HG02870 (cell line): ENCODE results near the gene DEK.
"Not testable (repeated sequence)": the region's sequence is repeated elsewhere in the genome, so short reads cannot be mapped to it uniquely, and the experiment has no call there.

Source experiments
- ATAC-seq: cut with Tn5 transposase; IDR thresholded peaks from one replicate; pipeline ENCODE4 v1.9.1; 2021; ENCODE audit warnings: mild to moderate bottlenecking, moderate library complexity; ENCODE audit not compliant: unreplicated experiment

DEK gene

DNA sequence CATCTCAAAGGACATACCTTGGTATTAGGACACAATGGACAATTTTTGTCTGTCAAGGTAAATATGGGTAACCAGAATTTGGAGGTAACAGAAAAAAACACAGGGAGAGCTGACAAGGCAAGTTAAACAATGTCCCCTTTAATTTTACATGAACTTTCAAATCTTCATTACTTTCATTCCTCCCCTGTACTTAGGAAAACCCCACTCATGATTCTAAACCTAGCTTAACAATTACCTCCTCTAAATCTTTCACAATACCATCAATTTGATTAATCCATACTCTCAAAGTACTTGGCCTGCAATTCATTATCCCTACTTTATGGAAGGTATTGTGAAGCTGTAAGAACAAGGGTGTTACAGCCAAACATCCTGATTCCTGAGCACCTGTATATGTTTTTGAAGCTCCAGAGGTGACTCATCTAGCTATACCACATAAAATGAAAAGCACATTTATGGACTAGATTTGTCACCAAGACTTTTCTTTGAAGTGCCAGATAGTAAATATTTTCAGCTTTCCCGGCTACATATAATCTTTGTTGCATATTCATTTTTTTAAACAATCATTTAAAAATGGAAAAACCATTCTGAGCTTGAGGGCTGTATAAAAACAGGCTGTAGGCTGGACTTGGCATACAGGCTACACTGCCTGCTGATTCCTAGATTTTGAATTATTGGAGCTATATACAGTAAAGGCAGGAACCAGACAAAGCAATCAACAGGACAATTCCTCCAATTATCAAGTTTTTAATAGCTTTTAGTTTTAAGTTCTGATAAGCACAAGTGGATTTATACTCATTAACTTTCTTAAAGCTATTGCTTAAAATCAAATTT, 22.9 kb downstream of the DEK start:
- no peak for ATAC-seq

DNA sequence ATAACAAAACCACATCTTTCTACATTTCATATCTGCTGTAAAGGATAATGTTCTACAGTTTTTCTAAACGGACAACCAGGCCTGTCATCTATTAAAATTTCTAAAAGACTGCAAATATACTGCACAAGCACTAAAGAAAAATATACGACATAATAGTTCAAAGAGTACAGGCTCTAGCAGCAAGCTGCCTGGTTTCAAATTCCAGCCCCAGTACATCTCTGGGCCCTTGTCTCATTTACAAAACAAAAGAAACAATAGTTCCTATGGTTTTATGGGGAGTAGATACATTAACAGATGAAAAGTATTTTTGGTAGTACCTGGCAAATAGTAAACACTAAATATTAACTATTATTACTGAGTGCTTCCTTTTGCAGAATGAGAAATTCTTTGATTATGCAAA, 24.1 kb downstream of the DEK start:
- no peak for ATAC-seq

DNA sequence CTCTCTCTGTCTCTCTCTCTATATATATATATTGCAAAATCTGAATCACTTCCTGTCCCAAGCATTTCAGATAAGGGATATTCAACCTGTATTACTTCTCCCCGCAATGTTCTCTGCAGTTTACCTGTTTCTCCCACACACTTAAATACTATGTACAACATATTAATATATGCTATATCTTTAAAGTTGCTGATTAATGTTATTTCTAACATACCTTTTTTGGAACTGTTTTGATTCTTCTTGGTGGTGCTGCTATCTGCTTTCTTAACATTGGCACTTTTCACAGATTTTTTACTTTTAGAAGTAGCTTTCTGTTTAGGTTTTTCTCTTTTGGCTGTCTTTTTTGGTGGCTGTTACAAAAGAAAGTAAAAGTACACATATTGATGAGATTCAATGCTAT, 27.2 kb downstream of the DEK start:
- ATAC-seq, result no peak

DNA sequence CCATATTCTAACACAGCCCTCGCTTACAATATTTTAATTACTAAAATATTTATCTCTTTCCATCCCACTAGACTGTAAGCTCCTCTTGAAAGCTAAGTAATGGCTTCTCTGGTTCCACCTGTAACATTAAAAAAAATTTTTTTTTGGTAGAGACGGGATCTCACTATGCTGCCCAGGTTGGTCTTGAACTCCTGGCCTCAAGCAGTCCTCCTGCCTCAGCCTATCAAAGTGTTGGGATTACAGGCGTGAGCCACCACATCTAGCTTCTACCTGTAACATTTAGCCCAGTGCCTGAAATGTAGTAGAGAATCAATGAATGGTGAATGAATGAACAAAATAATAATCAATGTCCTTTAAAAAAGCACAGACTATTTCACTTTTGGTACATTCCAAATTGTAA, 28.8 kb downstream of the DEK start:
- no peak for ATAC-seq

DNA sequence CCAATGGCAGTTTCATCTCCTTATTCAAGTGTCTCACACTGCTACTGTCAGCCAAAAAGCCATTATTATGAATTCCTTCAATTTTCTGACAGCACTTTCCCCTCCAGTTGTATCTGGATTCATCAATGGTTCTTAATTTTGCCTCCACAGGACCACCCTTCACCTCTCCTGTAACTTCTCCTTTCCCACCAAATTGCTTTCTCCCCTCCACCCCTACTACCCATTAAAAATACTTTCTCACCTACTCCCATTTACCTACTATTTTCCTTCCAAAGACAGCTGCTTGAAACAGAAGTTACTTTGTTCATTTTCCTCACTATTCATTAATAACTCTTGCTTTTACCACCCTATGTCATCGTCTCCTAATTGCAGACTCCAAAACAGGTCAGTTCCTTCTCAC, 29.8 kb downstream of the DEK start:
- no peak for ATAC-seq

DNA sequence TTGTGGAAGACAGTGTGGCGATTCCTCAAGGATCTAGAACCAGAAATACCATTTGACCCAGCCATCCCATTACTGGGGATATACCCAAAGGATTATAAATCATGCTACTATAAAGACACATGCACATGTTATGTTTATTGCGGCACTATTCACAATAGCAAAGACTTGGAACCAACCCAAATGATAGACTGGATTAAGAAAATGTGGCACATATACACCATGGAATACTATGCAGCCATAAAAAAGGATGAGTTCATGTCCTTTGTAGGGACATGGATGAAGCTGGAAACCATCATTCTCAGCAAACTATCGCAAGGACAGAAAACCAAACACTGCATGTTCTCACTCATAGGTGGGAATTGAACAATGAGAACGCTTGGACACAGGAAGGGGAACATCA, 30.6 kb downstream of the DEK start:
- not testable (repeated sequence) for ATAC-seq

DNA sequence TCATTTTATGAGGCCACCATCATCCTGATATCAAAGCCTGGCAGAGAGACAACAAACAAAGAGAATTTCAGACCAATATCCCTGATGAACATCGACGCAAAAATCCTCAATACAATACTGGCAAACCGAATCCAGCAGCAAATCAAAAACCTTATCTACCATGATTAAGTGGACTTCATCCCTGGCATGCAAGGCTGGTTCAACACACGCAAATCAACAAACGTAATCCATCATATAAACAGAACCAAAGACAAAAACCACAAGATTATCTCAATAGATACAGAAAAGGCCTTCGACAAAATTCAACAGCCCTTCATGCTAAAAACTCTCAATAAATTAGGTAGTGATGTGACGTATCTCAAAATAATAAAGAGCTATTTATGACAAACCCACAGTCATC, 32.5 kb downstream of the DEK start:
- ATAC-seq, result not testable (repeated sequence)

DNA sequence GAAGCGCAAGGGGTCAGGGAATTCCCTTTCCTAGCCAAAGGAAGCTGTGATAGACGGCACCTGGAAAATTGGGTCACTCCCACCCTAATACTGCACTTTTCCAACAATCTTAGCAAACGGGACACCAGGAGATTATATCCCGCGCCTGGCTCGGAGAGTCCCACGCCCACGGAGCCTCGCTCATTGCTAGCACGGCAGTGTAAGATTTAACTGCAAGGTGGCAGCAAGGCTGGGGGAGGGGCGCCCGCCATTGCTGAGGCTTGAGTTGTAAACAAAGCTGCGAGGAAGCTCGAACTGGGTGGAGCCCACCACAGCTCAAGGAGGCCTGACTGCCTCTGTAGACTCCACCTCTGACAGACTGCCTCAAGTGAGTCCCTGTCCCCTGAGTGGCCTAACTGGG, 35.7 kb downstream of the DEK start:
- not testable (repeated sequence) for ATAC-seq

DNA sequence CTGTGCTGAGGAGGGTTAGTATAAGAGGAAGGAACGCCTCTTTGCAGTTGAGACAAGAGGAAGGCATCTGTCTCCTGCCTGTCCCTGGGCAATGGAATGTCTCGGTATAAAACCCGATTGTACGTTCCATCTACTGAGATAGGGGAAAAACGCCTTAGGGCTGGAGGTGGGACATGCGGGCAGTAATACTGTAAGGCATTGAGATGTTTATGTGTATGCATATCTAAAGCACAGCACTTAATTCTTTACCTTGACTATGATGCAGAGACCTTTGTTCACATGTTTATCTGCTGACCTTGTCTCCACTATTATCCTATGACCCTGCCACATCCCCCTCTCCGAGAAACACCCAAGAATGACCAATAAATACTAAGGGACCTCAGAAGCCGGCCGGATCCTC, 37.2 kb downstream of the DEK start:
- not testable (repeated sequence) for ATAC-seq

DNA sequence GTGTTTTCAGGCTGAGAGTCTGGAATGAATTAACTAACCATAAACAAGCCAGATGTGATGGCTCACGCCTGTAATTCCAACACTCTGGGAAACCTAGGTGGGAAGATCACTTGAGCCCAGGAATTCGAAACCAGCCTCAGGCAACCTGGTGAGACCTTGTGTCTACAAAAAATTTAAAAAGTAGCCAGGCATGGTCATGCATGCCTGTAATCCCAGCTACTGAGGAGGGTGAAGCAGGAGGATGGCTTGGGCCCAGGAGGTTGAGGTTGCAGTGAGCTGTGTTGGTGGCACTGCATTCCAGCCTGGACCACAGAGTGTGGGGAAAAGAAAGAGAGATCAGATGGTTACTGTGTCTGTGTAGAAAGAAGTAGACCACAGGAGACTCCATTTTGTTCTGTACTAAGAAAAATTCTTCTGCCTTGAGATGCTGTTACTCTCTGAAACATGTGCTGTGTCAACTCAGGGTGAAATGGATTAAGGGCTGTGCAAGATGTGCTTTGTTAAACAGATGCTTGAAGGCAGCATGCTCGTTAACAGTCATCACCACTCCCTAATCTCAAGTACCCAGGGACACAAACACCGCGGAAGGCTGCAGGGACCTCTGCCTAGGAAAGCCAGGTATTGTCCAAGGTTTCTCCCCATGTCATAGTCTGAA, 37.8 kb downstream of the DEK start:
- not testable (repeated sequence) for ATAC-seq

DNA sequence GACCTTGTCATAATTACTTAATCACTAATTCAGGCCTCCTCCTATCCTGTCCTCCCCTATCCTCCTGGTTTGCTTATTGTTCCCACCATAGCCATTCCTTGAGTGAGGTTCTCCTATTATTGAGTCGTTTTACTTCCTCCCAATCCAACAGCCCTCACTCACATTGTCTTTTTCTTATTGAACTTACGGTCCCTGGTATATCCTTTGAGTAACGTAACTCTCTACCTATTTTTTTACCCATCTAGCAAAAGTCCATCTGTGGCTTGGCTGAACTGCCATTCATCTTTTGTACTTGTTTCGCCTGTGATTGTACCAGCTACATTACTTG, 43.1 kb downstream of the DEK start:
- no peak for ATAC-seq

DNA sequence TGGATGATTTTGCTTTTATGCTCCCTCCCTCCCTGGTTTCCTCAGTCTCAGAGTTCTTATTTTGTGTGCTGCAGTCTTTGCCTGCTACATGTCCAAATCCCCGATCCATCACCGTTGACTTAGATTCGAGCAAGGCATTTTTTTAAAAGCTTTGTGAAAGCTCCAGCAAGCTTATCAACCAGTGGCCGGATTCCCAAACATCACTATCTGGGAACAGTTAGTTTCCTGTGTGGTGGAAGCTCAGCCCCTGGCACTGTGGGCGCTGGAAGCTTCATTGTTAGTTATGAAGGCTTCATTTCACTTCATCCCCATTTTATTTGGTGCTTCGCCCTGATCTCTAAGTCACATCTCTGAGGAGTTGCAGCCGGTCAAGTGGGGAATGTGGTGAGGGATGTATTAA, 44.7 kb downstream of the DEK start:
- ATAC-seq, result no peak

DNA sequence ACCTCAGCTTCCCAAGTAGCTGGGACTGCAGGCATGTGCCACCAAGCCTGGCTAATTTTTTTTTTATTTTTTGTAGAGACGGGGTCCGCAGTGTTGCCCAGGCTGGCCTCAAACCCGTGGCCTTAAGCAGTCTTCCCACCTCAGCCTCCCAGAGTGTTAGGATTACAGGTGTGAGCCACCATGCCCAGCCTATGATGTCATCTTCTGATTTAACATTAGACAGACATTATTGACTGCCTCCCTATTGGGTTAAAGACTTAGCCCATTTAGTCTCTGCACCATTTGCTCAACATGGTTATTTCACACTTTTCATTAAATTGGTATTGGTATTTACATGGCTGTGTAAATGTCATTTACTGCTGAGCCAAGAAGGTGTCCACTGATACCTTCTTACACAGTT, 46.1 kb downstream of the DEK start:
- ATAC-seq, result no peak

DNA sequence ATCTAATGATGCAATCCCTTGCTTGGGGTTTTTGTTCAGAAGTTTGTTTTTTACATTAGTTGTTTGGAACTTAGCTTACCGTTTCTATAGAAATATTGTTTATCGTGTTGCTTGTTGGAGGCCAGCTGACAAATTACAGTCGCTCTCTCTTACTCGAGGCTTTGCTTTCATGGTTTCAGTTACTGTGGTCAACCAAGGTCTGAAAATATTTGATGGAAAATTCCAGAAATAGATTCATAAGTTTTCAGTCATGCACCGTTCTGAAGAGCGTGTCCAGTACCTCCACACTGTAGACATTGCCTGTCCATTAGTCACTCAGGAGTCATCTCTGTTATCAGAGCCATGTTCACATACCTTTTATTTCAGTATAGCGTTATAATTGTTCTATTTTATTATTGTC, 47.9 kb downstream of the DEK start:
- ATAC-seq, result no peak

DNA sequence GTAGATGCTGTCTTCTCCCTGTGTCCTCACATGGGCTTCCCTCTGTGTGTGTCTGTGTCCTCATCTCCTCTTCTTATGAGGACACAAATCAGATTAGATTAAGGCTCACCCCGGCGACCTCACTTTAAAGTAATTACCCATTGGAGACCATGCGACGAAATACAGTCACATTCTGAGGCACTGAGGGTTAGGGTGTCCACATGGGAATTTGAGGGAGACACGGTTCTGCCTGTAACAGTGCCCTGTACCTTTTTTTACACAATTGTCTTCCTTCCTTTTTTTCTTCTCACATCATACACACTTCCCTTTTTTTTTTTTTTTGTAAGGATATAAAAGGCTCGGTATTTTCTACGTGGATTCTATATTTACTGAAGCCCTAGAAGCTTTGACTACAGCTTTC, 48.9 kb downstream of the DEK start:
- no peak for ATAC-seq

DNA sequence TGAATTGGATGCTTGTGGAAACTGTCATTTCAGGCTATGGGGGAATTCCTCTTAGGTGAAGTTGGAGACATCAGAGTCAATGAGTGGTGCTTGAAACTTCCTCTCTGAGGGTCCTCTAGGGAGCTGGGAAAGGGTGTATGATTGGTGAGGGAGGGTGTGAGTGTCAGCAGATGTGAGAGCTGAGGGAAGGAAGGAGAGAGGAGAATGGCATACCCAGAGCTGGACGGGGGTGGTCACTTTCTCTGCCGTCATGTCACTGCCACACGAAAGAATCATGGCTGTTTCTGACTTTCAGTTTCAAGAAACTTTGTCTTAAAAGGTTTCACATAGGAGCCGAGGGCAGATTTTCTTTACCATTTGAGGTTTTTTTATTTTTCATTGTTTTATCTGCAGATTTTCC, 50.3 kb downstream of the DEK start:
- no peak for ATAC-seq

DNA sequence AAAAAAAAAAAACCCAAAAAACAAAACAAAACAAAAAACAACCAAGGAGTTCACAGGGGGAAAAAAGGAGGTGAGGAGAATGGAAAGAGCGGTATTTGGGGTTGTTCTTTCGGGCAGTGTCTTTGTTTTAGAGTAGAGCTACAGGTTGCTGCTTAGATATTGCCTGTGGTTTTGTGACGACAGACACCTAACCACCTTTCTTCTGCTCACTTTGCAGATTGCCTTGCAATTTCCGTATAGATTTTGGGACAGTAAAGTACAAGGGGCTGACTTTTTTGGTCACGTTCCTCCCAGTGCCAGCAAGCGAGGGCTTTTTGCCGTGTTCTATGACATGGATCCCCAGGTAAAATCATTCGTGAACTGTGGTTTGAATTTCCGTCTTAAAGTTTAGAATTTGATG, 50.9 kb downstream of the DEK start:
- ATAC-seq, result no peak

DNA sequence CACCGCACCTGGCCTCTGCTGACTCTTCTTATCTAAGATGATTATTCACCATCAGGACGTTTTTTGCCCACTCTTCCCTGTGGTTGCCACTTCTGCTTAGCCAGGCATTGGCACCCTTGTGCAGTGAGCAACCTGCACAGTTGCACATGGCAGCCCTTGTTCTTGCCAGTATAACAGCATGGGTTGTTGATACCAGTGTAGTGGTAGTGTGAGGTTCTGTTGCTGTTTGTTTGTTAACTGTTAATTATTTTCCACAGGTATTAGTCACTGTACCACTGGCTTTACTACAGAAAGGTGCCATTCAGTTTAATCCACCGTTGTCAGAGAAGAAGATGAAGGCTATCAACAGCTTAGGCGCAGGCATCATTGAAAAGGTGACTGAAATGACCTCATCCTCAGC, 52.1 kb downstream of the DEK start:
- ATAC-seq, result no peak

DNA sequence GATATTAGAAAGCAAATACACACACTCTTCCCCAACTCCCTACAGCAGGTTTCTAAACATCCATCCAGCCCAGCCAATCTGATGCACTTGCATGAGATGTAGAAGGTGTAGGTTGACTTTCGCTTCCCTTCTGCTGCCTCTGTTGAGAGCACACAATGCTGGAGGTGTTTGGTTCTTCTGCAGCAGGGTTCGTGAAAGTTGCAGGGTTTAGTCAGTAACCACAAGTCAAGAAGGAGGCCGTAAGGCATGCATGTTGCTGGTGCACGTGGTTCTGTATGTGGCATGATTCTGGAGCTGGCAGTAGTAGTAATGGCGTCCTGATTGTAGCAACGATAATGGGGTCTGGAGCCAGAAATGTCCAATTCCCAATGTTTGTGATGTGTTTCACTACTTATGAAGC, 53.0 kb downstream of the DEK start:
- ATAC-seq, result peak; percentile 97

DNA sequence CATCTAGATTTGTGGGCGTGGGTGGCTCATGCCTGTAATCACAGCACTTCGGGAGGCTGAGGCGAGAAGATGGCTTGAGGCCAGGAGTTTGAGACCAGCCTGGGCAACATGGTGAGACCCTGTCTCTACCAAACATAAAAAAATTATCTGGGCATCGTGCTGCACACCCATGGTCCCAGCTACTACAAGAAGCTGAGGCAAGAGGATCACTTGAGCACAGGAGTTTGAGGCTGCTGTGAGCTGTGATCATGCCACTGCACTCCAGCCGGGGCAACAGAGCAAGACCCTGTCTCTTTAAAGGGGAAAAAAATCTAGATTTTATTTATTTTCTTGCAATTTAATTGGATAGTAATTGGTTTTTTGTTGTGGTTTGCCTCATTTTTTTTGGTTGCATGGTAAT, 53.6 kb downstream of the DEK start:
- ATAC-seq, result no peak

DNA sequence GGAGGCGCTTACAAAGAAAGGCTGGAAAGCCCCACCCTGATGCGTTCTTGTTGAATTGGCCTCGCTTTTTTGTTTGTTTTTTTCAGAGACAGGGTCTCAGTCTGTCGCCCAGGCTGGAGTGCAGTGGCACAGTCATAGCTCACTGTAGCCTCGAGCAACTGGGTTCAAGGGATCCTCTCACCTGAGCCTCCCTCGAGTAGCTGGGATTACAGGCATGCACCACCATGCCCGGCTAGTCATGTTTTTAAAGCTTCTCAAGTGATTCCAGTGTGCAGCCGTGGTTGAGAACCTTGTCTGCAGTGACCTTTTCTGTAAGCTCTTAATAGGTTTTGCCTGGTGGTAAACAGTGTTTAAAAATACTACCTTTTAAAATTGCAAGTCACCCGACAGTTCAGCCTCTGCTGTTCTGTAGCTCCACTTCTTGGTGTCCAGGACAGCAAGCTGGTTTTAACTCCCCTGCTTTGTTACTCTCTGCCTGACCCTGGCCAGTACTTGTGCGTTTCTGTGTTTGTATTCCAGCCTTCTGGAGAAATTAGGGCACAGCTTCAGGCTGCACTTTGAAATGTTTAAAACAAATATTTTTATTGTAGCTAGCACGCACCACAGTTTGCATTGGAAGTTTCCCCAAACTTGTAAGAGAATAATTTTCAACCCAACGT, 54.7 kb downstream of the DEK start:
- ATAC-seq, result no peak

DNA sequence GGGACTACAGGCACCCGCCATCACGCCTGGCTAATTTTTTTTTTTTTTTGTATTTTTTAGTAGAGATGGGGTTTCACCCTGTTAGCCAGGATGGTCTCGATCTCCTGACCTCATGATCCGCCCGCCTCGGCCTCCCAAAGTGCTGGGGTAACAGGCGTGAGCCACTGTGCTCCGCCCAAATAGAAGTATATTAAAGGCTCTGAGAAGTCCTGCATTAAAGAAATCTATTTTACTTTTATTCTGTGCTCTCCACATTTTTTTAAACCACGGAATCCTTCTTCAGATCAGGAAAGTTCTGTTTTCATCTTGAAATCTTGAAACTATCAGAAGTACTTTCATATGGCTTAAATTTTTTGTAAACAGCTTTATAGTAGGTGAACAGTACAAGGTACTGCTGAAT, 55.6 kb downstream of the DEK start:
- ATAC-seq, result not testable (repeated sequence)
